Urothelium cell line (cell line): ENCODE measurements around the gene ACVR2A.
A peak's percentile ranks its signal among the peaks of the same experiment; 100 is the strongest.

Source experiments
- DNase-seq: peaks from one replicate; pipeline ENCODE4 v3.0.0; 2011; ENCODE audit warnings: low spot score, mixed read lengths
- FAIRE-seq: peaks from 2 replicates; lab custom pipeline; 2011; peaks lifted over from hg19 to GRCh38; lab: Jason Lieb, UNC

The ACVR2A gene

DNA sequence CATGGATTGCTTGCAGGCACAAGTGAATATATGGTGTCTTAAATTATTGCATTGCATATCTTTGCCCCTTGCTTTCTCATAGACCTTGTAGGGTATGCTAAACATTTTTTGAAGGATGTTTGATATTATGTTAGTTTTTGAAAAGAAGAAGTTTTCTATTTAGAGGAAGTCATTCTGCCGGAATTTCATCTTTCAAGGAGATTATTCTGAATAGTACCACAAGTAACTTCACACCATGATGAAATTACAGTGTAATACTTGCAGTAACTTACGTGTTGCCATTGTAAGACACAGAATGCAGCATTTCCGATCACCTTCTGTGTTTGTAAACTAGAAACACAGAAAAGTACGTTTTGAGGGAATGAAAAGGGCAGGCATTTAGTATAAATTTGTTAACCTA, 71.9 kb downstream of the ACVR2A start:
- DNase-seq (no peak), FAIRE-seq (no peak)

DNA sequence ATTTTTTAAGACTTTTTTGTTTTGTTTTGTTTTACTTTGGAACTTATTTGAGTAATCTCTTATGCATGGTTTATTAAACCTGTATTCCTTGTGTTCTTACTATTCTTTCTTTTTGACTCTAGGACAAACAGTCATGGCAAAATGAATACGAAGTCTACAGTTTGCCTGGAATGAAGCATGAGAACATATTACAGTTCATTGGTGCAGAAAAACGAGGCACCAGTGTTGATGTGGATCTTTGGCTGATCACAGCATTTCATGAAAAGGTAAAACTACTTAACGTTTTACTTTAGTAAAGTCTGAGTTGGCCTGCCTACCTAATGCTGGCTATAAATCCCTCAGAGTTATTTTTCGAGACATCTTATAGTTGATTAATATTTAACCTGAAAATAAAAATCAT, 72.3 kb downstream of the ACVR2A start:
- DNase-seq, result no peak
- FAIRE-seq, result no peak

DNA sequence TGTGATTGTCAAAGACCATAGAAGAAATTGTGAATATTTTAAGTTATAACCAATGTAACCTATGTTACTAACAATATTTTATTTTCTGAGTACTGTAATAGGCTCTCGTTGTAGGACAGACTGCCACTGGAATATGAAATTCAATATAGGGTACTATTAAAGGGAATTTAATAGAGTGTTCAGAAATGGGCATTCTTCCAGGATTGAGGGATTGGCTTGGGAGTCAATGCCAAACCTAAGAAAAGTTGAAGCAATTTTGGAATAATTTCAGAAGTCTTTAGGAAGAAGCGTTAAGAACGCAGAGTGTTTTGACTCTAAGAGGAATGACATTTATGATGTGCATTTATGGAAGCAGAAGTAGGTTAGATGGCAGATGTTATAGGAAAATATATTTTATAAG, 79.0 kb downstream of the ACVR2A start:
- no peak for DNase-seq
- FAIRE-seq, result no peak

DNA sequence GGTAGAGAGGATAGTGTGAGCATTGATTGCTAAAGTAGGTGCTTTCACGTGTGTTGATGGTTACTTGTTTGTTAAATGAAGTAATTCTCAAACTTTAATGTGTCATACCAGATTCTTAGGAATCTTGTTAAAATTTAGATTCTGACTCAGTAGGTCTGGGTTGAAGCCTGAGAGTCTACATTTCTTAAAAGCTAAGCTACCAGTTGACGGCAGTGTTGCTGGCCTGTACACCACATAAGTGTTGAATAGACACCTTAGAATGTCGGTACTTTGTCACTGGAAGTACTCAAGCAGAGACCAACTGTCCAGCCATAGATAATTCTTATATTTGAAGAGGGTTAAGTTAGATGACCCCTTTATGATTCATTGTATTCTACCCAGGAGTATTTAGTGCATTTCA, 79.8 kb downstream of the ACVR2A start:
- FAIRE-seq (no peak), DNase-seq (no peak)

DNA sequence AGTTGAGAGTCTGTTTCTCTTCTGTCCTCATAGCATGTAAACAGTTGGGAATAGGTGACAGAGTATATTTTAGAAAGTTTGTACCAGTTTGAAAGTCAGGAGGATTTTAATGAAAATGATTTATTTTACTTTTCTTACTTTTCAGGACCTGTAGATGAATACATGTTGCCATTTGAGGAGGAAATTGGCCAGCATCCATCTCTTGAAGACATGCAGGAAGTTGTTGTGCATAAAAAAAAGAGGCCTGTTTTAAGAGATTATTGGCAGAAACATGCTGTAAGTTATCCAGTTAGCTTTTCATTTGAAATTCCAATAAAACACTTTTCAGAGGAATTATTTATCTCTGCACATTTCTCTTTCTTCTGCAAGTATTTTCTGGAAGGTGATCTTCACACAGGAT, 81.1 kb downstream of the ACVR2A start:
- no peak for FAIRE-seq
- DNase-seq, result no peak

DNA sequence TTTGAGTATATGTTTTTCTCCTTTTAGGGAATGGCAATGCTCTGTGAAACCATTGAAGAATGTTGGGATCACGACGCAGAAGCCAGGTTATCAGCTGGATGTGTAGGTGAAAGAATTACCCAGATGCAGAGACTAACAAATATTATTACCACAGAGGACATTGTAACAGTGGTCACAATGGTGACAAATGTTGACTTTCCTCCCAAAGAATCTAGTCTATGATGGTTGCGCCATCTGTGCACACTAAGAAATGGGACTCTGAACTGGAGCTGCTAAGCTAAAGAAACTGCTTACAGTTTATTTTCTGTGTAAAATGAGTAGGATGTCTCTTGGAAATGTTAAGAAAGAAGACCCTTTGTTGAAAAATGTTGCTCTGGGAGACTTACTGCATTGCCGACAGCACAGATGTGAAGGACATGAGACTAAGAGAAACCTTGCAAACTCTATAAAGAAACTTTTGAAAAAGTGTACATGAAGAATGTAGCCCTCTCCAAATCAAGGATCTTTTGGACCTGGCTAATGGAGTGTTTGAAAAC, 82.3 kb downstream of the ACVR2A start:
- DNase-seq (no peak), FAIRE-seq (no peak)

DNA sequence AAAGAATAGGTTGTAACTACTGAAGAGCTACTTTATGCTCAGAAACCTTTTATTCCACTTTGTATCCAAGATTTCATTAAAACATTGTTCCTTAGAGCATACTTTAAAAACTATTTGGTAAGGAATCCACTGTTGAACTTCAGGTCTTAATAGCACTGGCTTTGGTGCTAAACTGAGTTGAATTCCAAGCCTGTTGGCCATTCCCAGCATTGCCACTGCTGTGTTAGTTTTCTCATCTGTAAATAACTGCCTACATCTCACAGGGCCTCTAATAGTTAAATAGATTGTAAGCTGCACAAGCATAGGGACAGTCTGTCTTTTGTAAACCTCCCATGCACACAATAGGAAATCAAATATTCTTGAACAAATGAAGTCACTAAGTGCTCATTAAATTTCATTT, 89.1 kb downstream of the ACVR2A start:
- DNase-seq, result no peak
- no peak for FAIRE-seq

DNA sequence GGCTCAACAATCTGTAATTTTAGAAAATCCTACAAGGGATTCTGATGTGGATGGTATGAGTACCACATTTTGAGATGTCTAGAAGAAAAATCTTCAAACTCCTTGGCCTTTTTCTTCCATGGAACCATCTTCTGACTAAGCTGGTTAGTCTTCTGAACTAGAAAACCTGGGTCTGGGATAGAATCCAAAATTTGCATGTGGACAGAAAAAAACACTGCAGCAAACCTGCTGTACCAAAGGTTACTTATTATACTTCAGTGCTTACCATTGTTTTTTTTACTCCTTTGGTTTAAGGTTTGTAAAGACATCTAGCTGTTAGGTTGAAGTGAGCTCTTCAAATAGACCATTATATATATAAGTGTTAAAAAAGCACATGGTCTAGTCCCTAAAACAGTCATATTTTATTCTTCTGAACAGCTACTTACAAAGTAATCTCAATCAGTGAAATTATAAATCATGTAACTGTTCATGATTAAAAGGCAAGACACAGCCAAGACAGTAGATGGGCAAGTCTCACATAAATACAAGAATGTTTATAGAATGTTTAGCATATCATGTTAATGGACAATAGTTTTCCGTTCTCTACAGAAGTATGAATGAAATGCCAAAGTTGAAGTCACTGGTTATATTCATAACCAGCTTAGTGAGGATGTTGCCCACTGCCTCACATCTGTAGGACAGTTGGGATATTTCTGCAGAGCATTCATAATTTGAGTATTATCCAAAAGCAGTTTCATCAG, 90.2 kb downstream of the ACVR2A start:
- FAIRE-seq, result no peak
- no peak for DNase-seq

DNA sequence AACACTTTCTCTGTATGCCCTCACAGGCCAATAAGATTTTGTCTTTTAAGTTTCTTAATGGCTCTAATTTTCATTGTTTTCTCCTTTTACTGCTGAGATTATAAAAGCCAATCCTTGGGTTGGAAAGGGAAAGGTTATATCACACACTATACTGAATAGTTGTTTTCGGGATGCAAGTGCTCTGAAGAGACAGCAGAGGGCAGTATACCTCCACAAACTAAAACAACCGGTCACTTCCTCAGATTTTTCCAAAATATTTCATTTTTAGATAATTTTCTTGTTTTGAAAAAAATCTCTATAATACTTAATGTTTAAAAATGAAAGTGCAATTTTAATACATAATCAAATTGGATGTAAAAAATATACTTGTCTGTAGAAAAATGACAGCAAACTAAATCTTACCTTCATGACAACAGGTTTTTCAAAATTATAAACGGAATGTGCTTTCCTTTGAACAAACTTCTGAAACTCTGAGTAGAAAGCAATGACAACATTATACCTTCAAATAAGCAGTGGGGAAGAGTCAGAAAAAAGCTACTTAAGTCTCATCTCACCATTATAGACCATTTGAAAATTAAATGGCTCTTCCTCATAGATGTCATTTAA, 93.0 kb downstream of the ACVR2A start:
- DNase-seq, result peak; percentile 13
- no peak for FAIRE-seq

DNA sequence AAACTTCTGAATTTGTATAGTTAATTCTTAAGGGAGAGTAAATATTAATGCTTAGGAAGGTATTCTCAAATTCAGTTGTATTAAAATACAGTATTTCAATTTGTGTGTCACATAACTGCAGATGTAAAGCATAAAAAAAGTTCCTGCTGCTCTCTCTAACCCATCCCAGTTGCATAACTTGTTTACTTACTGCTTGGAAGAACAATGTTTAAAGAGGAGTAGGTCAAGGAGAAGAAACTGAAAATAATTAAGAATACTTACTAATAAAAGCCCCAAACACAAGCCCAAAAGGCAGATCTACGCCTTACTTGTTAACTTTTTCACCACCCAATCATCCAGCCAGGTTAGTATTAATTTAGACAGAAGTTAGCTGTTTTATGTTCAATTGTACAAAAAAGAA, 94.5 kb downstream of the ACVR2A start:
- DNase-seq, result no peak
- FAIRE-seq, result no peak

DNA sequence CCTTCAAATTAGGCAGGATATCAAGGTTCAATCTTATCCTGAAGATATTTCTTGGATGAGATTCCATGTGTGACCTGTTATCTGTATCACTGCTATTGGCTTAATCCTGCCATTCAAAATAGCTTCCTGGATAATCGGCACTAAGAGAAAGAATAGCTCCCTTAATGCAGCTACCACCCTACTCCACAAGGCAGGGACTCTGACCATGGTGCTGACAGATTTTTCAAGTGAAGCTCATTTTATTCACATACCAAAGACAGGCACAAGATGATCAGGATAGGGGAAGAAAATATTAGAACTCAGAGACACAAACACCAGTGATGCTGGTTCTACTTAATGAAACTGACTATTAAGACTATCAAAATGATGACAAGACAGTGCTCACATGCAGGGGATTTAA, 100.8 kb downstream of the ACVR2A start:
- no peak for DNase-seq

DNA sequence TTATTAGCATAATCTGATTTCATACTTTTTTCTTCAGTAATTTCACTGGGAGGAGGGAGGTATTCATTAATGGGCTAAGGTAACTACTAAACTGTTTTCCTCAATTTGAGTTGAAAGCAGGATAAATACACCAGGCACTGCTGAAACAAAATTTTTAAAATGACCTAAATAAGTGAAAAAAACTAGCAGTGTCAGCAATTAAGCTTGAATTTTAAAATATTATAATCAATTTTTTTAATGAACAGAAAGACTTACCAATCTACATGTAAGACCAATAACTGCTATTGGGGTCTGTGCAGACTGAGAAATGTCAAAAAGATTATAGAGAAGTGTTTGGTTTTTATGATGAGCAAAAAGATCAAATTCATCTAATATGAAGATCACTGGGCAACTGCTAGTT, 107.3 kb downstream of the ACVR2A start:
- DNase-seq (no peak), FAIRE-seq (no peak)

More for the DNA sequence above, 100.8 kb downstream of the ACVR2A start:
- FAIRE-seq, result no peak

DNA sequence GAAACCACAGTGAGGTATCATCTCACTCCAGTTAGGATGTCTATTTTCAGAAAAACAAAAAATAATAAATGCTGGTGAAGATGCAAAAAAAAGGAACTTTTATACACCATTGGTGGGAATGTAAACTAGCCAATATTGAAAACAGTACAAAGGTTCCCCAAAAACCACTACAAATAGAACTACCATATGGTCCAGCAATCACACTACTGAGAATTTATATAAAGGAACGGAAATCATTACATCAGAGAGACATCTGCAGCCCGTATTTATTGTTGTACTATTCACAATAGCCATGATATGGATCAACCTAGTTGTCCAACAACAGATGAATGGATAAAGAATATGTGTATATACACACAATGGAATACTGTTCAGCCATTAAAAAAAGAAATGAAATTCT, 123.7 kb downstream of the ACVR2A start:
- no peak for FAIRE-seq
- no peak for DNase-seq

DNA sequence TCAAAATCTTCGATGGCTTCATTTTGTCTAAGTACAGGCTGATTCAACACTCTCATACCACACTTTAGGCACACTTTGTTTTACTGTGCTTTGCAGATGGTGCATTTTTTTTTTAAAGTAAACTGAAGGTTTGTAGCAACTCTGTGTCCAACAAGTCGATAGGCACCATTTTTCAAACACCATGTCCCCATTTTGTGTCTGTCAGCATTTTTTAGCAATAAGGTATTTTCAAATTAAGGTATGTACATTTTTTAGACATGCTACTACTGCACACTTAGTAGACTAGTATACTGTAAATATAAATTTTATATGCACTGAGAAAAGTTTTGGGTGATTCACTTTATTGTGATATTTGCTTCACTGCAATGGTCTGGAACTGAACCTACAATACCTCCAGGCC, 131.3 kb downstream of the ACVR2A start:
- FAIRE-seq, result no peak
- DNase-seq, result no peak

DNA sequence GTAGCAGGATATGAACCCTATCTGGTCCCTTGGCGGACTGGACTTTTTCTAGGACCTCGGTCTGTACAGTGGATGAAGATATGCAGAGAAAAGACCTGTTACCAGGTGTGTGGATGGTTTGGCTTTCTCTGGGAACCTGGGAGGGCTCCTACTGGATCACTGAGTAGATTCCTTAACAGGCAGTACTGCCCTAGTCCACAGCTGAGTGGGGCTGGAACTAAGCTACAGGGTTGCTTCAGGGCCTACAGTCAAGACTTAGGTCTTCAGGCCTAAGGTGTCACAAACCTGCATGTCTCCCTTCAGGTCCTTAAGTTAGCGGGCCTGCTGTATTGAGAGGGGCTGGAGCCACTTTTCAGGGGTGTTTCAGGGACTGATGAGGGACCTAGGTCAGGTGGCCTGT, 132.8 kb downstream of the ACVR2A start:
- FAIRE-seq, result no peak
- DNase-seq, result no peak
